K562 (cell line): ENCODE measurements around the gene STRA6. TPM values are rescaled to one million over a fixed set of nuclear protein-coding genes. Genes with fewer than 3 reads are reported as not detected.

ENCODE experiments used
- ATAC-seq: fragments of 200-7000 bp; cut with Tn5 transposase; 3 replicates; pipeline ENCODE4 v1.9.1; 2020; ENCODE audit warnings: moderate library complexity
- BruUV-seq: library from RNA; stranded (reverse); fragments of 400-500 nt; replicated peaks from 2 replicates; lab custom pipeline; 2021; lab: Mats Ljungman, UMichigan
- CTCF ChIA-PET: fragments of 300-600 bp; formaldehyde crosslinking; extraction: SDS; loops from one replicate; lab custom pipeline; 2021; ENCODE audit warnings: low intra/inter-chr PET ratio; lab: Yijun Ruan, JAX
- POLR2A ChIA-PET: fragments of 300-600, 350-650 bp; sonication (Branson Sonifier 250); formaldehyde crosslinking; extraction: SDS; loops from one replicate; lab custom pipeline; 2021; ENCODE audit warnings: antibody characterized with exemption, inconsistent platforms; lab: Yijun Ruan, JAX
- DNase-seq, 4 experiments: peaks; one replicate each; pipeline versions ENCODE4 v3.0.0 to v3.0.0-alpha.2; 2011 to 2018; ENCODE audit warnings: low spot score in 3 of 4, mixed read lengths in 3 of 4; ENCODE audit errors: extremely low read depth in 1 of 4
- FAIRE-seq: peaks from 2 replicates; lab custom pipeline; 2011; peaks lifted over from hg19 to GRCh38; lab: Jason Lieb, UNC
- H2AFZ ChIP-seq: 2 replicates; pipeline ENCODE4 v1.6.0; 2011; ENCODE audit warnings: low read depth, low read length, control low read depth, inconsistent platforms
- H3K27ac ChIP-seq: fragments of 200-600 bp; 3 replicates; pipeline ENCODE4 v1.8.0; 2011; ENCODE audit warnings: low read depth, mild to moderate bottlenecking, control low read depth, inconsistent platforms, low read length, moderate library complexity, mixed read lengths; ENCODE audit errors: extremely low read depth
- H3K27me3 ChIP-seq, 2 experiments: fragments of 300-600 bp in 1 of 2; 2 replicates in 1 of 2; 3 replicates in 1 of 2; pipeline versions ENCODE4 v1.6.0 to v1.8.0; 2011; ENCODE audit warnings: inconsistent platforms in 2 of 2, low read length in 2 of 2, mild to moderate bottlenecking in 1 of 2, mixed read lengths in 1 of 2, moderate library complexity in 1 of 2; ENCODE audit not compliant: control insufficient read depth in 2 of 2, insufficient read depth in 2 of 2
- H3K36me3 ChIP-seq: fragments of 300-600 bp; 3 replicates; pipeline ENCODE4 v1.8.0; 2011; ENCODE audit warnings: mild to moderate bottlenecking, low read length, inconsistent platforms; ENCODE audit not compliant: control insufficient read depth, insufficient read depth
- H3K4me1 ChIP-seq, 2 experiments: fragments of 200-600 bp in 1 of 2; replicated peaks in 1 of 2; 2 replicates in 1 of 2; 3 replicates in 1 of 2; pipeline versions ENCODE4 v1.5.1 to v1.8.0; 2011; ENCODE audit warnings: inconsistent platforms in 2 of 2, low read length in 2 of 2, mild to moderate bottlenecking in 1 of 2, mixed read lengths in 1 of 2, moderate library complexity in 1 of 2; ENCODE audit not compliant: control insufficient read depth in 2 of 2, insufficient read depth in 2 of 2
- H3K4me2 ChIP-seq: 2 replicates; pipeline ENCODE4 v1.6.1; 2011; ENCODE audit warnings: low read length, control low read depth, inconsistent platforms, mixed read lengths; ENCODE audit not compliant: insufficient read depth
- H3K4me3 ChIP-seq: fragments of 200-600 bp; sonication (generic), shearing (Covaris generic); 2 replicates; pipeline ENCODE4 v1.5.1; 2016; ENCODE audit warnings: control low read depth, inconsistent platforms
- H3K79me2 ChIP-seq: fragments of 200-600 bp; 3 replicates; pipeline ENCODE4 v1.8.0; 2011; ENCODE audit warnings: low read length, inconsistent platforms; ENCODE audit not compliant: control insufficient read depth, insufficient read depth
- H3K9ac ChIP-seq, 2 experiments: 2 replicates each; pipeline versions ENCODE4 v1.6.0 to v1.6.1; 2011; ENCODE audit warnings: low read depth in 2 of 2, low read length in 2 of 2, control low read depth in 1 of 2, inconsistent platforms in 1 of 2, mild to moderate bottlenecking in 1 of 2, mixed read lengths in 1 of 2; ENCODE audit not compliant: insufficient read depth in 1 of 2
- H3K9me1 ChIP-seq: one replicate; pipeline ENCODE4 v1.6.0; 2011; ENCODE audit warnings: inconsistent platforms, mild to moderate bottlenecking, low read length, moderate library complexity; ENCODE audit not compliant: control insufficient read depth, insufficient read depth
- H3K9me3 ChIP-seq: replicated peaks from 2 replicates; pipeline ENCODE4 v1.5.1; 2011; ENCODE audit warnings: low read depth, low read length, inconsistent platforms; ENCODE audit not compliant: control insufficient read depth, insufficient read depth
- H4K20me1 ChIP-seq: replicated peaks from 2 replicates; pipeline ENCODE4 v1.6.1; 2011; ENCODE audit warnings: low read length, inconsistent platforms, mixed read lengths; ENCODE audit not compliant: control insufficient read depth, insufficient read depth
- EZH2 ChIP-seq: IDR thresholded peaks from 2 replicates; pipeline ENCODE4 v1.6.1; 2012; ENCODE audit warnings: low read depth, mild to moderate bottlenecking, inconsistent platforms, low read length, borderline replicate concordance
- ZNF354B ChIP-seq: fragments of 250-450 bp; sonication (Bioruptor Pico); IDR thresholded peaks from 2 replicates; pipeline ENCODE4 v1.4.0; 2020
- WGBS: fragments of 100-300 bp; shearing (Covaris generic); methylation state at CpG from one replicate; pipeline ENCODE4 v1.1.6; 2016; ENCODE audit warnings: low coverage, mixed read lengths; ENCODE audit not compliant: insufficient coverage; ENCODE audit errors: missing lambda C conversion rate; 5-methylcytosine and 5-hydroxymethylcytosine counted together
- in situ Hi-C: fragments of 300-500 bp; cut with MboI; formaldehyde crosslinking; loops from 4 replicates; pipeline ENCODE4 v1.15.0; 2018; ENCODE audit warnings: inconsistent platforms, mixed read lengths
- intact Hi-C: fragments of 100-400 bp; cut with micrococcal nuclease; formaldehyde crosslinking; loops from 2 replicates; pipeline ENCODE4 v1.14.2; 2022
- polyA plus RNA-seq, 8 experiments: library from polyadenylated mRNA; depleted of rRNA in 4 of 8; stranded (reverse) in 5 of 8; unstranded in 3 of 8; fragments of >200 nt; fragmentation: Nextera tagmentation in 2 of 8; fragmentation: Illumina TruSeq in 1 of 8; extraction: Ambion mirVana in 2 of 8; extraction: Trizol in 1 of 8; gene quantifications; 2 replicates each; pipeline versions ENCODE4 v1.2.1 to v1.2.3, GENCODE V29; 2011 to 2014; ENCODE audit warnings: inconsistent platforms in 1 of 8, missing spikeins in 1 of 8
- small RNA-seq: library from RNA; depleted of rRNA; stranded (forward); fragments of <200 nt; gene quantifications from one replicate; pipeline ENCODE3, GENCODE V24; 2014
- total RNA-seq, 7 experiments: library from RNA; depleted of rRNA in 6 of 7; stranded (reverse); fragments of >200 nt in 6 of 7; fragmentation: Illumina TruSeq in 2 of 7; extraction: Trizol in 2 of 7; gene quantifications; 2 replicates each; pipeline versions ENCODE4 v1.2.1 to v1.2.3, GENCODE V29; 2011 to 2021; ENCODE audit warnings: low replicate concordance in 1 of 7

STRA6 gene
- total and polyA plus RNA-seq, 9 of the 15 experiments (the other 6 are each of a cell fraction or from before 2014, with no cell fraction given) = 0.04 to 2.0 (median 0.43) TPM; not detected in 2

GRCh38 chr15:74129586-74130154 is 72.9 kb downstream of the STRA6 start:
- no peak overlapping the region for H3K4me3 ChIP-seq
- 6% methylated on average over 36 of the region's 40 CpGs for WGBS
- in situ Hi-C loops (loop anchor here (5.0 to 25.0 kb wide), 3 partner anchors 75 to 1158 kb away; partner anchors contain the start of gene GOLGA6D), intact Hi-C loops (no loop called here)
- H3K9ac ChIP-seq = no peak overlapping the region
- H3K27me3 ChIP-seq = peaks cover 38 to 60% of the 10 kb centered on the region in 2 experiments
- ATAC-seq = no peak
- no peak for FAIRE-seq
- ChIA-PET CTCF (interaction anchor here (0.6 to 6.2 kb wide), 2 partner anchors 181 to 192 kb away, joined by 3 to 37 read pairs; no protein-coding TSS in a partner anchor), POLR2A (interaction anchor here (0.5 to 0.6 kb wide), 2 partner anchors 163 to 226 kb away, joined by 3 read pairs; no protein-coding TSS in a partner anchor)
- TF ChIP-seq EZH2 (peak; percentile 92; the same call in 1 of the 2 replicates), ZNF354B (CRISPR knock-in tag) (no peak)
- no peaks in the 10 kb centered on the region for H3K36me3 ChIP-seq
- no TSS peak for BruUV-seq
- no peaks in the 10 kb centered on the region for H3K9me1 ChIP-seq
- H3K27ac ChIP-seq = no peak overlapping the region
- no peak for DNase-seq
- H3K4me1 ChIP-seq = peaks cover 0 to 28% of the 10 kb centered on the region in 2 experiments; a peak in 2 of 5 replicates
- no peaks in the 10 kb centered on the region for H3K79me2 ChIP-seq
- no peak overlapping the region for H3K4me2 ChIP-seq
- no peaks in the 10 kb centered on the region; the same call in 1 of the 2 replicates for H4K20me1 ChIP-seq
- H2AFZ ChIP-seq = no peak overlapping the region
- H3K9me3 ChIP-seq = no peaks in the 10 kb centered on the region

Small RNAs within 50 kb of the gene (small RNA-seq; reads per million reads assigned to genes)
- not detected for gene RF00017

Other genes starting within 250 kb of the STRA6 start
Only the 7 nearest of the 8 such genes appear.
- gene STOML1, start 210.5 kb downstream of the STRA6 start, total RNA-seq (2014; rRNA removed) = 9.7 and 9.9 TPM in 2 replicates
- 1.2 and 2.1 TPM in 2 replicates for gene STOML1, start 210.5 kb downstream of the STRA6 start, total RNA-seq (2014; rRNA removed; fragmentation: Illumina TruSeq; extraction: Trizol)
- 4.6 and 5.3 TPM in 2 replicates for gene STOML1, start 210.5 kb downstream of the STRA6 start, total RNA-seq (2015; rRNA removed; fragmentation: Illumina TruSeq; extraction: Trizol)
- 9.6 and 10.3 TPM in 2 replicates for gene STOML1, start 210.5 kb downstream of the STRA6 start, total RNA-seq (2021)
- gene STOML1, start 210.5 kb downstream of the STRA6 start, polyA plus RNA-seq (2011; rRNA removed) = 4.9 and 7.1 TPM in 2 replicates
- 3.5 and 5.2 TPM in 2 replicates for gene STOML1, start 210.5 kb downstream of the STRA6 start, polyA plus RNA-seq (2014; fragmentation: Illumina TruSeq; extraction: Trizol)
- under 1 TPM; 0.25 to 0.53 TPM for gene STOML1, start 210.5 kb downstream of the STRA6 start, polyA plus RNA-seq (2014; fragmentation: Nextera tagmentation; extraction: Ambion mirVana)
- 6.9 and 8.9 TPM in 2 replicates for gene STOML1, start 210.5 kb downstream of the STRA6 start, polyA plus RNA-seq (2014; rRNA removed)
- 14.4 and 20.2 TPM in 2 replicates for gene PML, start 208.1 kb downstream of the STRA6 start, total RNA-seq (2014; rRNA removed)
- 6.0 and 6.6 TPM in 2 replicates for gene PML, start 208.1 kb downstream of the STRA6 start, total RNA-seq (2014; rRNA removed; fragmentation: Illumina TruSeq; extraction: Trizol)
- gene PML, start 208.1 kb downstream of the STRA6 start, total RNA-seq (2015; rRNA removed; fragmentation: Illumina TruSeq; extraction: Trizol) = 9.7 and 10.1 TPM in 2 replicates
- gene PML, start 208.1 kb downstream of the STRA6 start, total RNA-seq (2021) = 44.4 and 50.7 TPM in 2 replicates
- gene PML, start 208.1 kb downstream of the STRA6 start, polyA plus RNA-seq (2011; rRNA removed) = 6.6 and 11.3 TPM in 2 replicates
- 20.7 and 28.3 TPM in 2 replicates for gene PML, start 208.1 kb downstream of the STRA6 start, polyA plus RNA-seq (2014; fragmentation: Illumina TruSeq; extraction: Trizol)
- 1 to 10 TPM; 5.0 to 5.4 TPM for gene PML, start 208.1 kb downstream of the STRA6 start, polyA plus RNA-seq (2014; fragmentation: Nextera tagmentation; extraction: Ambion mirVana)
- 14.0 and 16.2 TPM in 2 replicates for gene PML, start 208.1 kb downstream of the STRA6 start, polyA plus RNA-seq (2014; rRNA removed)
- not detected in 2 replicates for gene GOLGA6A, start 120.2 kb downstream of the STRA6 start, total RNA-seq (2014; rRNA removed)
- not detected in 2 replicates for gene GOLGA6A, start 120.2 kb downstream of the STRA6 start, total RNA-seq (2014; rRNA removed; fragmentation: Illumina TruSeq; extraction: Trizol)
- gene GOLGA6A, start 120.2 kb downstream of the STRA6 start, total RNA-seq (2015; rRNA removed; fragmentation: Illumina TruSeq; extraction: Trizol) = not detected in 2 replicates
- not detected in 2 replicates for gene GOLGA6A, start 120.2 kb downstream of the STRA6 start, total RNA-seq (2021)
- gene GOLGA6A, start 120.2 kb downstream of the STRA6 start, polyA plus RNA-seq (2011; rRNA removed) = not detected in 2 replicates
- gene GOLGA6A, start 120.2 kb downstream of the STRA6 start, polyA plus RNA-seq (2014; fragmentation: Illumina TruSeq; extraction: Trizol) = not detected in 2 replicates
- gene GOLGA6A, start 120.2 kb downstream of the STRA6 start, polyA plus RNA-seq (2014; fragmentation: Nextera tagmentation; extraction: Ambion mirVana) = not detected
- not detected in 2 replicates for gene GOLGA6A, start 120.2 kb downstream of the STRA6 start, polyA plus RNA-seq (2014; rRNA removed)
- gene ISLR2, start 72.2 kb downstream of the STRA6 start, total RNA-seq (2014; rRNA removed) = not detected in 2 replicates
- gene ISLR2, start 72.2 kb downstream of the STRA6 start, total RNA-seq (2014; rRNA removed; fragmentation: Illumina TruSeq; extraction: Trizol) = not detected in 2 replicates
- gene ISLR2, start 72.2 kb downstream of the STRA6 start, total RNA-seq (2015; rRNA removed; fragmentation: Illumina TruSeq; extraction: Trizol) = not detected in 2 replicates
- not detected in 2 replicates for gene ISLR2, start 72.2 kb downstream of the STRA6 start, total RNA-seq (2021)
- not detected in 2 replicates for gene ISLR2, start 72.2 kb downstream of the STRA6 start, polyA plus RNA-seq (2011; rRNA removed)
- gene ISLR2, start 72.2 kb downstream of the STRA6 start, polyA plus RNA-seq (2014; fragmentation: Illumina TruSeq; extraction: Trizol) = not detected in 2 replicates
- not detected for gene ISLR2, start 72.2 kb downstream of the STRA6 start, polyA plus RNA-seq (2014; fragmentation: Nextera tagmentation; extraction: Ambion mirVana)
- gene ISLR2, start 72.2 kb downstream of the STRA6 start, polyA plus RNA-seq (2014; rRNA removed) = not detected in 2 replicates
- gene ISLR, start 29.1 kb downstream of the STRA6 start, total RNA-seq (2014; rRNA removed) = not detected in 2 replicates
- not detected in 2 replicates for gene ISLR, start 29.1 kb downstream of the STRA6 start, total RNA-seq (2014; rRNA removed; fragmentation: Illumina TruSeq; extraction: Trizol)
- not detected in 2 replicates for gene ISLR, start 29.1 kb downstream of the STRA6 start, total RNA-seq (2015; rRNA removed; fragmentation: Illumina TruSeq; extraction: Trizol)
- not detected in 2 replicates for gene ISLR, start 29.1 kb downstream of the STRA6 start, total RNA-seq (2021)
- not detected in 2 replicates for gene ISLR, start 29.1 kb downstream of the STRA6 start, polyA plus RNA-seq (2011; rRNA removed)
- gene ISLR, start 29.1 kb downstream of the STRA6 start, polyA plus RNA-seq (2014; fragmentation: Illumina TruSeq; extraction: Trizol) = not detected in 2 replicates
- not detected for gene ISLR, start 29.1 kb downstream of the STRA6 start, polyA plus RNA-seq (2014; fragmentation: Nextera tagmentation; extraction: Ambion mirVana)
- not detected in 2 replicates for gene ISLR, start 29.1 kb downstream of the STRA6 start, polyA plus RNA-seq (2014; rRNA removed)
- not detected in 2 replicates for gene CCDC33, start 33.5 kb upstream of the STRA6 start, total RNA-seq (2014; rRNA removed)
- gene CCDC33, start 33.5 kb upstream of the STRA6 start, total RNA-seq (2014; rRNA removed; fragmentation: Illumina TruSeq; extraction: Trizol) = not detected in 2 replicates
- not detected in 2 replicates for gene CCDC33, start 33.5 kb upstream of the STRA6 start, total RNA-seq (2015; rRNA removed; fragmentation: Illumina TruSeq; extraction: Trizol)
- gene CCDC33, start 33.5 kb upstream of the STRA6 start, total RNA-seq (2021) = 0.13 TPM in 1 of 2 replicates, not detected in the other
- 0.91 and 1.1 TPM in 2 replicates for gene CCDC33, start 33.5 kb upstream of the STRA6 start, polyA plus RNA-seq (2011; rRNA removed)
- not detected in 2 replicates for gene CCDC33, start 33.5 kb upstream of the STRA6 start, polyA plus RNA-seq (2014; fragmentation: Illumina TruSeq; extraction: Trizol)
- gene CCDC33, start 33.5 kb upstream of the STRA6 start, polyA plus RNA-seq (2014; fragmentation: Nextera tagmentation; extraction: Ambion mirVana) = under 1 TPM; 0.15 to 0.20 TPM
- 0.08 TPM in 1 of 2 replicates, not detected in the other for gene CCDC33, start 33.5 kb upstream of the STRA6 start, polyA plus RNA-seq (2014; rRNA removed)
- 0.12 TPM in 1 of 2 replicates, not detected in the other for gene CYP11A1, start 164.9 kb upstream of the STRA6 start, total RNA-seq (2014; rRNA removed)
- gene CYP11A1, start 164.9 kb upstream of the STRA6 start, total RNA-seq (2014; rRNA removed; fragmentation: Illumina TruSeq; extraction: Trizol) = not detected in 2 replicates
- gene CYP11A1, start 164.9 kb upstream of the STRA6 start, total RNA-seq (2015; rRNA removed; fragmentation: Illumina TruSeq; extraction: Trizol) = not detected in 2 replicates
- gene CYP11A1, start 164.9 kb upstream of the STRA6 start, total RNA-seq (2021) = 0.16 and 0.25 TPM in 2 replicates
- 0.23 and 0.24 TPM in 2 replicates for gene CYP11A1, start 164.9 kb upstream of the STRA6 start, polyA plus RNA-seq (2011; rRNA removed)
- 0.06 TPM in 1 of 2 replicates, not detected in the other for gene CYP11A1, start 164.9 kb upstream of the STRA6 start, polyA plus RNA-seq (2014; fragmentation: Illumina TruSeq; extraction: Trizol)
- under 1 TPM; 0.06 to 0.10 TPM for gene CYP11A1, start 164.9 kb upstream of the STRA6 start, polyA plus RNA-seq (2014; fragmentation: Nextera tagmentation; extraction: Ambion mirVana)
- gene CYP11A1, start 164.9 kb upstream of the STRA6 start, polyA plus RNA-seq (2014; rRNA removed) = not detected in 2 replicates